Measurements from ENCODE around the gene MEGF9. TPM values are rescaled to one million over a fixed set of nuclear protein-coding genes. Genes with fewer than 3 reads are reported as not detected.

MEGF9 gene
- 23.4 to 34.5 TPM (median 32.2 TPM) in 5 replicates for total RNA-seq (2022; extraction: Qiagen RNA extraction; ENCODE audit: low read depth)

GRCh38 chr9:120714088-120714845 is at the start of gene MEGF9:
Gene MEGF9, minus strand, starts transcription at chr9:120714470. Its CDS starts 112 bp downstream, at chr9:120714358.

GRCh38 chr9:120580051-120580896 is 134.0 kb downstream of the MEGF9 start, which contains the start of gene CDK5RAP2:
Gene CDK5RAP2, minus strand, starts transcription at chr9:120580167. Its CDS starts 189 bp downstream, at chr9:120579978.

Other genes starting within 250 kb of the MEGF9 start
- gene CDK5RAP2, start 134.3 kb downstream of the MEGF9 start, total RNA-seq (2022; extraction: Qiagen RNA extraction; ENCODE audit: low read depth): 28.2 to 32.2 TPM (median 31.7 TPM) in 5 replicates
- gene FBXW2, start 78.9 kb upstream of the MEGF9 start, total RNA-seq (2022; extraction: Qiagen RNA extraction; ENCODE audit: low read depth): 38.5 to 46.5 TPM (median 43.8 TPM) in 5 replicates
- 31.5 to 38.3 TPM (median 34.3 TPM) in 5 replicates for gene PSMD5, start 128.5 kb upstream of the MEGF9 start, total RNA-seq (2022; extraction: Qiagen RNA extraction; ENCODE audit: low read depth)
- 98.1 to 135 TPM (median 125 TPM) in 5 replicates for gene PHF19, start 162.7 kb upstream of the MEGF9 start, total RNA-seq (2022; extraction: Qiagen RNA extraction; ENCODE audit: low read depth)
- gene TRAF1, start 212.3 kb upstream of the MEGF9 start, total RNA-seq (2022; extraction: Qiagen RNA extraction; ENCODE audit: low read depth): 4.1 to 12.0 TPM (median 7.0 TPM) in 5 replicates

All from A549 treated with DMSO at 1 μM for 4 hours (cell line).